Tibial artery (tissue), 4 donors: Measurements from ENCODE around the gene KCNIP4.

Source experiments
- DNase-seq, 2 donors: peaks; one replicate each; pipeline ENCODE4 v3.0.0-alpha.2; 2019
- H3K27ac ChIP-seq, 2 donors: fragments of 200-600 bp; sonication (generic) in 1 of 2; 1 replicate in 1 of 2; 2 replicates in 1 of 2; pipeline ENCODE4 v1.5.1; 2018 to 2019; ENCODE audit warnings: mild to moderate bottlenecking in 1 of 2
- H3K27me3 ChIP-seq, 2 donors: fragments of 200-600 bp; sonication (generic) in 1 of 2; one replicate each; pipeline versions ENCODE4 v1.5.1 to v1.6.0; 2016 to 2019
- H3K36me3 ChIP-seq, 3 donors: fragments of 200-600 bp; sonication (generic) in 2 of 3; one replicate each; pipeline ENCODE4 v1.5.1; 2016 to 2019; ENCODE audit warnings: mild to moderate bottlenecking in 2 of 3
- H3K4me1 ChIP-seq, 4 donors: fragments of 200-600 bp; sonication (generic) in 2 of 4; 1 replicate in 3 of 4; 2 replicates in 1 of 4; pipeline ENCODE4 v1.5.1; 2016 to 2019
- H3K4me3 ChIP-seq, 2 donors: fragments of 200-600 bp; sonication (generic) in 1 of 2; 1 replicate in 1 of 2; 2 replicates in 1 of 2; pipeline ENCODE4 v1.5.1; 2018 to 2019; ENCODE audit warnings: mild to moderate bottlenecking in 2 of 2
- H3K9me3 ChIP-seq, 3 donors: fragments of 200-600 bp; sonication (generic) in 1 of 3; one replicate each; pipeline ENCODE4 v1.5.1; 2016 to 2019
- intact Hi-C: fragments of 100-400 bp; cut with DNase I; formaldehyde crosslinking; loops from one replicate; pipeline ENCODE4 v1.15.0; 2023; ENCODE audit warnings: low total_unique reads
- TF ChIP-seq, protein P1 (sequence below), 2 experiments: fragments of 200-600 bp in 1 of 2; fragments of 450-650 bp in 1 of 2; IDR thresholded peaks; one replicate each; pipeline ENCODE4 v1.5.1; 2017 to 2019; ENCODE audit warnings: antibody characterized with exemption in 2 of 2, mild to moderate bottlenecking in 1 of 2, moderate library complexity in 1 of 2

Gene KCNIP4

DNA sequence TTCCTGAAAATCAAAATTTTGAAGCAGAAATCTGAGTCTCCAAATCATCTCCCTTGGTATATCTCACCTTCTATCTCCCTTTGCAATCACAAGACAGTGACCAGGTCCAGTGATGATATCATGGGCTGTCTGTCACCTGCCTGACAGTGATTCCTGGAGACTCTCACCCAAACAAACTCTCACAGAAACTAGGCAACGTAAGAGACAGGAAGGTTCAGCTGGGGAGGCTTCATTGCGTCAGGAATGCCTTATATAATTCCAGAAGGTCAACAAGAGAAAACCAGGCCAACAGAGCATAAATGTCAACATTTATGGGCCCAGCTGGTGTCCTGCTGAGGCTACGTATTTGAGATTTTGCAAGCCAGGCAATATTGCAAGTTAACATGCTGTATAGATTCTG, 412.7 kb downstream of the KCNIP4 start:
- intact Hi-C loops: no loop called here
- no peaks in the 10 kb centered on the region for H3K4me1 ChIP-seq
- H3K27ac ChIP-seq: no peak overlapping the region
- no peaks in the 10 kb centered on the region for H3K27me3 ChIP-seq
- TF ChIP-seq, protein P1, sequence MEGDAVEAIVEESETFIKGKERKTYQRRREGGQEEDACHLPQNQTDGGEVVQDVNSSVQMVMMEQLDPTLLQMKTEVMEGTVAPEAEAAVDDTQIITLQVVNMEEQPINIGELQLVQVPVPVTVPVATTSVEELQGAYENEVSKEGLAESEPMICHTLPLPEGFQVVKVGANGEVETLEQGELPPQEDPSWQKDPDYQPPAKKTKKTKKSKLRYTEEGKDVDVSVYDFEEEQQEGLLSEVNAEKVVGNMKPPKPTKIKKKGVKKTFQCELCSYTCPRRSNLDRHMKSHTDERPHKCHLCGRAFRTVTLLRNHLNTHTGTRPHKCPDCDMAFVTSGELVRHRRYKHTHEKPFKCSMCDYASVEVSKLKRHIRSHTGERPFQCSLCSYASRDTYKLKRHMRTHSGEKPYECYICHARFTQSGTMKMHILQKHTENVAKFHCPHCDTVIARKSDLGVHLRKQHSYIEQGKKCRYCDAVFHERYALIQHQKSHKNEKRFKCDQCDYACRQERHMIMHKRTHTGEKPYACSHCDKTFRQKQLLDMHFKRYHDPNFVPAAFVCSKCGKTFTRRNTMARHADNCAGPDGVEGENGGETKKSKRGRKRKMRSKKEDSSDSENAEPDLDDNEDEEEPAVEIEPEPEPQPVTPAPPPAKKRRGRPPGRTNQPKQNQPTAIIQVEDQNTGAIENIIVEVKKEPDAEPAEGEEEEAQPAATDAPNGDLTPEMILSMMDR (IDR thresholded peaks at IDR 0.05): no peak
- H3K36me3 ChIP-seq: no peaks in the 10 kb centered on the region
- no peak for DNase-seq
- no peaks in the 10 kb centered on the region for H3K9me3 ChIP-seq
- no peak overlapping the region for H3K4me3 ChIP-seq

DNA sequence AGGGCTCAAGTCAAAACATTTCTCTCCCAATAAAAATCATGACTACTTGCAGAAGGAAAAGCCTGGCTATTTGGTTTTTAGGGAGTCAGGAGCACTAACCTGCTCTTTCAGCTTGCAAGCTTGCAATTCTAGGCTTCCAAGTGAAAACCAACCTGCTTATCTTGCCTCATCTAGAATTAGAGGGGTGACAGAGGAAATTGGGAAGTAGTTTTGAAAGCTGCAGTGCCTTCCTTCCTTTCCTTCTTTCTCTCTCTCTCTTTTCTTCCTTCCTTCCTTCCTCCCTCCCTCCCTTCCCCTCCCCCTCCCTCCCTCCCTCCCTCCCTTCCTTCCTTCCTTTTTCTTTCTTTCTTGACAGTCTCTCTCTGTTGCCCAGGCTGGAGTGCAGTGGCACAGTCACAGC, 417.5 kb downstream of the KCNIP4 start:
- no peaks in the 10 kb centered on the region for H3K27me3 ChIP-seq
- no peaks in the 10 kb centered on the region for H3K36me3 ChIP-seq
- intact Hi-C loops: no loop called here
- H3K27ac ChIP-seq: no peak overlapping the region
- no peaks in the 10 kb centered on the region for H3K4me1 ChIP-seq
- H3K9me3 ChIP-seq: no peaks in the 10 kb centered on the region
- H3K4me3 ChIP-seq: no peak overlapping the region
- TF ChIP-seq, protein P1 (IDR thresholded peaks at IDR 0.05): no peak
- DNase-seq: no peak

DNA sequence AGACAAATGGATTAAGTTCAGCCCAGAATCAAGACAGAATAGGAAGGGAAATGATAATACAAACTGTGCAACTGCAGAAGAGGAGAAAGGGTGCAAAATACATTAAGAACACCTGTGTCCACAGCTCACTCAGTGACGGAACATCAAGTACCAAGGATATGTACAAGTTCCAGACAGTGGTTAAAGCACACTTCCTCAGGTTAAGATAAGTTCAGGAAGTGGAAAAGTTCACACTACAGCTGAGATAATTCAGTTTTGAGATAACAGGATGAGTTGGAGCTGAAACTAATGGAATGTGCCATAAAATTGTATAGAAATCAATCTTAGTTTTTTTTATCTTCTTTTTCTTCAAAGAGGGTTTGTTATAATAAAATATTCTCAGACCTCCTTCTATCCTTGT, 419.4 kb downstream of the KCNIP4 start:
- H3K4me3 ChIP-seq: no peak overlapping the region
- intact Hi-C loops: no loop called here
- H3K36me3 ChIP-seq: no peaks in the 10 kb centered on the region
- H3K27me3 ChIP-seq: no peaks in the 10 kb centered on the region
- no peaks in the 10 kb centered on the region for H3K9me3 ChIP-seq
- H3K27ac ChIP-seq: no peak overlapping the region
- TF ChIP-seq, protein P1 (IDR thresholded peaks at IDR 0.05): no peak
- no peaks in the 10 kb centered on the region for H3K4me1 ChIP-seq
- no peak for DNase-seq

DNA sequence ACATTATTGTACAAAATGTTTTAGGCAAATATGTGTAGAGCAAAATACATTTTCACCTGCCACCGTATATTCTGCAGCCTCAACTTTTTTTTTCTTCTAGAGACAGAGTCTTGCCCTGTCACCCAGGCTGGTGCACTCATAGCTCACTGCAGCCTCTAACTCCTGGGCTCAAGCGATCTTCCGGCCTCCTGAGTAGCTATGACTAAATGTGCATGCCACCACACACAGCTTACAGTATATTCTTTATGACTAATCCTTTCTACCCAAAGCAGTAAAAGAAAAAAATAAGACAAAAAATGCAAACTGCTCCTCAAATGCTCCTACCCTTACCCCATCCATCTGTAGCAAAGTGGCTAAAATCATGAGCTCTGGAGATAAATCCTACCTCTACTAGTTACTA, 426.3 kb downstream of the KCNIP4 start:
- Histone ChIP-seq H3K4me3 (no peak overlapping the region), H3K27ac (no peak overlapping the region), H3K27me3 (no peaks in the 10 kb centered on the region), H3K36me3 (no peaks in the 10 kb centered on the region), H3K9me3 (no peaks in the 10 kb centered on the region), H3K4me1 (no peaks in the 10 kb centered on the region)
- intact Hi-C loops: no loop called here
- TF ChIP-seq, protein P1 (IDR thresholded peaks at IDR 0.05): no peak
- DNase-seq: no peak

DNA sequence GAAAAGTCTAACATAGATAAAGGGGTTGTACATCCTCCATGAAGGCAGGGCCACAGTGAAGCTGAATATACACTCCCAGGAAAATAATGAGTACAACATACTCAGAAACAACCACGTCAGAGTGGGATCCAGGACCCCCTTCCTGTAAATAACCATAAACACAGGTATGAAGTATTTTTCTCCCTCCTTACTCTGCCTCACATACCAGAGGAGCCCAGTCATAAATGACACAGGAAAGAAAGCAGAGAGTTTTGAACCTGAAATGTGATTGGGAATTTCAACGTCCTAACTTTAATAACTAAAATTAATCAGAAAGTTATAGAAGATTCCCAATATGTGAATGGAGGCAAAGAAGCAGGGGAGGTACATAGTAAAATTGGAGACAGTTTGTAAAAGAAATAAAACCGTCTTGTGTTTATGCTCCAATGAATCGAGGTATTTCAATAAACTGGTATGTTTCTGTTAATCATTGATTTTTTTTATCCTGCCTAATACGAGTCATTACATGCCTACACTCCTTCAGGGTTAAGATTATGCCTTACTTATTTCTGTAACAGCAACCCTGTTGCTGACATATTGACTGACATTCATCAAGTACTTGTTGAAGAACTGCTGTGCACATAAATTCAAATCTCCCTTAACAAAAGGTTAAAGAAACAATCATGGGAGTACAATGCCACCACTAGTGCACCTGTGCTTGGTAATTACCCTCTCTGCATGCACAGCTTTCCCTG, 431.3 kb downstream of the KCNIP4 start:
- intact Hi-C loops: no loop called here
- TF ChIP-seq, protein P1 (IDR thresholded peaks at IDR 0.05): no peak
- H3K4me3 ChIP-seq: no peak overlapping the region
- H3K27ac ChIP-seq: no peak overlapping the region
- no peaks in the 10 kb centered on the region for H3K9me3 ChIP-seq
- no peaks in the 10 kb centered on the region for H3K4me1 ChIP-seq
- no peaks in the 10 kb centered on the region for H3K27me3 ChIP-seq
- H3K36me3 ChIP-seq: no peaks in the 10 kb centered on the region
- no peak for DNase-seq
